HepG2 (cell line): ENCODE results near the gene CRY1. TPM values are rescaled to one million over a fixed set of nuclear protein-coding genes. Genes with fewer than 3 reads are reported as not detected.

Source experiments
- EEA1 ChIP-seq: sonication (generic); formaldehyde crosslinking; IDR thresholded peaks from 2 replicates; pipeline ENCODE4 v1.5.1; 2020; ENCODE audit warnings: mild to moderate bottlenecking, missing genetic modification reagents, borderline replicate concordance
- FOXK1 ChIP-seq: sonication (generic); formaldehyde crosslinking; IDR thresholded peaks from 2 replicates; pipeline ENCODE4 v1.4.0; 2020; ENCODE audit warnings: low read depth, missing genetic modification reagents, borderline replicate concordance
- FOXM1 ChIP-seq: sonication (generic); formaldehyde crosslinking; IDR thresholded peaks from 2 replicates; pipeline ENCODE4 v1.5.0; 2020; ENCODE audit warnings: missing genetic modification reagents
- FOXP4 ChIP-seq: sonication (generic); formaldehyde crosslinking; IDR thresholded peaks from 2 replicates; pipeline ENCODE4 v1.4.0; 2020; ENCODE audit warnings: missing genetic modification reagents
- HMGXB4 ChIP-seq, 2 experiments: sonication (generic) in 1 of 2; formaldehyde crosslinking in 1 of 2; IDR thresholded peaks; 2 replicates each; pipeline versions ENCODE4 v1.4.0 to v1.6.1; 2018 to 2020; ENCODE audit warnings: missing genetic modification reagents in 2 of 2, borderline replicate concordance in 1 of 2, low read depth in 1 of 2, mild to moderate bottlenecking in 1 of 2, missing biosample characterization in 1 of 2
- HOXD1 ChIP-seq: sonication (generic); formaldehyde crosslinking; IDR thresholded peaks from 2 replicates; pipeline ENCODE4 v1.5.0; 2020; ENCODE audit warnings: missing genetic modification reagents
- KLF9 ChIP-seq: IDR thresholded peaks from 2 replicates; pipeline ENCODE4 v1.6.1; 2016; ENCODE audit warnings: low read depth
- NFE2L2 ChIP-seq: fragments of 150-350 bp; IDR thresholded peaks from 2 replicates; pipeline ENCODE4 v1.6.1; 2014; ENCODE audit warnings: low read length
- POLR2A ChIP-seq, 2 experiments: IDR thresholded peaks; 2 replicates each; pipeline ENCODE4 v1.6.1; 2011; ENCODE audit warnings: low read depth in 2 of 2, low read length in 2 of 2, mild to moderate bottlenecking in 1 of 2, moderate library complexity in 1 of 2; ENCODE audit not compliant: insufficient read depth in 1 of 2
- PPARG ChIP-seq: conservative IDR thresholded peaks from 2 replicates; pipeline ENCODE4 v1.6.1; 2016; ENCODE audit warnings: missing biosample characterization, missing genetic modification reagents
- RARA ChIP-seq: IDR thresholded peaks from 2 replicates; pipeline ENCODE4 v1.6.1; 2016; ENCODE audit warnings: missing genetic modification reagents, missing compliant biosample characterization
- TEAD3 ChIP-seq: optimal IDR thresholded peaks from 2 replicates; pipeline ENCODE3; 2016; ENCODE audit warnings: borderline replicate concordance
- TFE3 ChIP-seq: IDR thresholded peaks from 2 replicates; pipeline ENCODE4 v1.6.1; 2016
- ZIK1 ChIP-seq: sonication (generic); formaldehyde crosslinking; IDR thresholded peaks from 2 replicates; pipeline ENCODE4 v1.5.0; 2020; ENCODE audit warnings: mild to moderate bottlenecking, low read depth, missing genetic modification reagents, borderline replicate concordance
- ZKSCAN8 ChIP-seq: IDR thresholded peaks from 2 replicates; pipeline ENCODE4 v1.6.1; 2016; ENCODE audit warnings: borderline replicate concordance, missing genetic modification reagents, missing compliant biosample characterization
- ZNF234 ChIP-seq: sonication (generic); formaldehyde crosslinking; conservative IDR thresholded peaks from 2 replicates; pipeline ENCODE4 v1.5.1; 2020; ENCODE audit warnings: mild to moderate bottlenecking, missing genetic modification reagents
- ZNF317 ChIP-seq: sonication (generic); formaldehyde crosslinking; IDR thresholded peaks from 2 replicates; pipeline ENCODE4 v1.5.0; 2020; ENCODE audit warnings: mild to moderate bottlenecking, missing genetic modification reagents
- ZNF547 ChIP-seq: sonication (generic); formaldehyde crosslinking; IDR thresholded peaks from 2 replicates; pipeline ENCODE4 v1.5.1; 2020; ENCODE audit warnings: mild to moderate bottlenecking, missing genetic modification reagents
- ZNF614 ChIP-seq: IDR thresholded peaks from 2 replicates; pipeline ENCODE4 v1.6.1; 2018; ENCODE audit warnings: missing biosample characterization, missing genetic modification reagents, inconsistent platforms, borderline replicate concordance
- ZNF782 ChIP-seq: sonication (generic); formaldehyde crosslinking; IDR thresholded peaks from 2 replicates; pipeline ENCODE4 v1.4.0; 2020; ENCODE audit warnings: missing genetic modification reagents, mild to moderate bottlenecking, borderline replicate concordance
- polyA plus RNA-seq, 8 experiments: library from polyadenylated mRNA; depleted of rRNA in 3 of 8; stranded (reverse) in 7 of 8; unstranded in 1 of 8; fragments of >200 nt; fragmentation: Illumina TruSeq in 4 of 8; extraction: Trizol in 4 of 8; gene quantifications; 2 replicates each; pipeline versions ENCODE4 v1.2.1 to v1.2.3, GENCODE V29; 2011 to 2016; ENCODE audit warnings: low read depth in 4 of 8, missing spikeins in 1 of 8, mixed read lengths in 1 of 8; ENCODE audit not compliant: insufficient read depth in 1 of 8
- total RNA-seq, 5 experiments: library from RNA; depleted of rRNA; stranded (reverse); fragments of >200 nt; fragmentation: Illumina TruSeq; extraction: Trizol; gene quantifications; 2 replicates each; pipeline ENCODE4 v1.2.3, GENCODE V29; 2016; ENCODE audit warnings: low read depth in 1 of 5
- TF ChIP-seq, protein P1 (sequence below): sonication (generic); formaldehyde crosslinking; IDR thresholded peaks from 2 replicates; pipeline ENCODE4 v1.4.0; 2020; ENCODE audit warnings: missing genetic modification reagents
- TF ChIP-seq, protein P2 (sequence below): IDR thresholded peaks from 2 replicates; pipeline ENCODE4 v1.6.1; 2016; ENCODE audit warnings: mild to moderate bottlenecking, missing biosample characterization, missing genetic modification reagents

CRY1 gene
- total and polyA plus RNA-seq, 2 of the 13 experiments (the other 11 are each of a cell fraction or from before 2014, with no cell fraction given), result 11.4 to 13.9 TPM

DNA sequence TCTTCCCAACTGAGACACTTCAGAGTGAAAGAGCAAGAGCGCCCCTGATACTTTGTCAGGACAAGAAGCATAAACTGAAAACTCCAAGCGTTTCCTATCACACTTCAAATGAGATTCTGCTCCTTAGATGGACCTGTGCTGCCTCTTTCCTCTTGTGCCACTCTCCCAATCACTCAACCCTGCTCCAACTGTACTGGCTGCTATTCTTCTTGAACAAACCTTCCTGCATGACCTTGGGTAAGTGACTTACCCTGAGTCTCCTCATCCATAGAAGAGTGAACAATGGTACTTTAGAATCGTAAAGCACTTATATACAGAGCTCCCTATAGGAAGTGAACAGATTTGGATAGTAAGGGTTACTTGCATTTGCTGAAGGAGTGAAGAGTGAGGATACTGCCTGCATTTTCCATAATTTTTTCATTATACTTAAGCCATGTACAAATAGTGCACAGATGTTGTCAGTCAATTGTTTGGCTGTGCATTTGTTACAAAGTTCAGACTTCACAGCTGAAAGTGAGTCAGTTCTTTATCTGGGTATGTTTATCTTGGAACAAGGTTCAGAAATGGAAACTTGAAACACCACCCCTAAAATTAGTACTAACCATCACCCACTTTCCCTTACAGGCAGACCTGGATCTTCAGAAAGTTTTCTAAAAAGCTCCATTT, 117.2 kb downstream of the CRY1 start (continued):
- TF ChIP-seq TFE3 (CRISPR knock-in tag), result no peak
- no peak for TF ChIP-seq FOXM1
- TF ChIP-seq POLR2A (IDR thresholded peaks at IDR 0.05; ENCODE audit: insufficient read depth in 1 of 2, low read depth in 2 of 2, low read length in 2 of 2), result no peak
- 0 out of 2 replicates have a peak, but pooled peaks have one; percentile 12 for TF ChIP-seq HOXD1 (CRISPR knock-in tag)
- TF ChIP-seq FOXK1 (CRISPR knock-in tag), result peak; percentile 63; the same call in 1 of the 2 replicates
- TF ChIP-seq ZNF234 (CRISPR knock-in tag), result no peak
- no peak for TF ChIP-seq EEA1 (CRISPR knock-in tag)
- peak; percentile 26 for TF ChIP-seq TEAD3
- TF ChIP-seq ZNF547 (CRISPR knock-in tag), result no peak
- TF ChIP-seq ZNF782 (CRISPR knock-in tag), result no peak
- peak; percentile 92 for TF ChIP-seq PPARG (CRISPR knock-in tag)
- no peak for TF ChIP-seq NFE2L2
- peak; percentile 65; the same call in 1 of the 2 replicates for TF ChIP-seq FOXP4 (CRISPR knock-in tag)
- peak; percentile 43; the same call in 1 of the 2 replicates for TF ChIP-seq RARA (CRISPR knock-in tag)
- TF ChIP-seq, protein P1, sequence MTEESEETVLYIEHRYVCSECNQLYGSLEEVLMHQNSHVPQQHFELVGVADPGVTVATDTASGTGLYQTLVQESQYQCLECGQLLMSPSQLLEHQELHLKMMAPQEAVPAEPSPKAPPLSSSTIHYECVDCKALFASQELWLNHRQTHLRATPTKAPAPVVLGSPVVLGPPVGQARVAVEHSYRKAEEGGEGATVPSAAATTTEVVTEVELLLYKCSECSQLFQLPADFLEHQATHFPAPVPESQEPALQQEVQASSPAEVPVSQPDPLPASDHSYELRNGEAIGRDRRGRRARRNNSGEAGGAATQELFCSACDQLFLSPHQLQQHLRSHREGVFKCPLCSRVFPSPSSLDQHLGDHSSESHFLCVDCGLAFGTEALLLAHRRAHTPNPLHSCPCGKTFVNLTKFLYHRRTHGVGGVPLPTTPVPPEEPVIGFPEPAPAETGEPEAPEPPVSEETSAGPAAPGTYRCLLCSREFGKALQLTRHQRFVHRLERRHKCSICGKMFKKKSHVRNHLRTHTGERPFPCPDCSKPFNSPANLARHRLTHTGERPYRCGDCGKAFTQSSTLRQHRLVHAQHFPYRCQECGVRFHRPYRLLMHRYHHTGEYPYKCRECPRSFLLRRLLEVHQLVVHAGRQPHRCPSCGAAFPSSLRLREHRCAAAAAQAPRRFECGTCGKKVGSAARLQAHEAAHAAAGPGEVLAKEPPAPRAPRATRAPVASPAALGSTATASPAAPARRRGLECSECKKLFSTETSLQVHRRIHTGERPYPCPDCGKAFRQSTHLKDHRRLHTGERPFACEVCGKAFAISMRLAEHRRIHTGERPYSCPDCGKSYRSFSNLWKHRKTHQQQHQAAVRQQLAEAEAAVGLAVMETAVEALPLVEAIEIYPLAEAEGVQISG (CRISPR knock-in tag), result 0 out of 2 replicates have a peak, but pooled peaks have one; percentile 21
- TF ChIP-seq ZKSCAN8 (CRISPR knock-in tag), result peak; percentile 52; the same call in 1 of the 2 replicates
- no peak for TF ChIP-seq ZIK1 (CRISPR knock-in tag)
- TF ChIP-seq, protein P2, sequence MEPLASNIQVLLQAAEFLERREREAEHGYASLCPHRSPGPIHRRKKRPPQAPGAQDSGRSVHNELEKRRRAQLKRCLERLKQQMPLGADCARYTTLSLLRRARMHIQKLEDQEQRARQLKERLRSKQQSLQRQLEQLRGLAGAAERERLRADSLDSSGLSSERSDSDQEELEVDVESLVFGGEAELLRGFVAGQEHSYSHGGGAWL (CRISPR knock-in tag), result no peak
- no peak for TF ChIP-seq KLF9 (CRISPR knock-in tag)
- no peak for TF ChIP-seq HMGXB4 (CRISPR knock-in tag; IDR thresholded peaks at IDR 0.05; ENCODE audit: borderline replicate concordance in 1 of 2, low read depth in 1 of 2)
- 0 out of 2 replicates have a peak, but pooled peaks have one; percentile 46 for TF ChIP-seq ZNF317 (CRISPR knock-in tag)
- TF ChIP-seq ZNF614 (CRISPR knock-in tag), result 0 out of 2 replicates have a peak, but pooled peaks have one; percentile 61
